T-helper 2 cell treated with Interferon-gamma antibody and Interleukin-4, amounts not matched to agents 5 μg/mL and 100 μg/mL, for 36 hours (primary cell): ENCODE data around the gene HLA-B.

Experiments
- DNase-seq: peaks from one replicate; pipeline ENCODE4 v3.0.0; 2021; ENCODE audit warnings: low spot score
- H3K27ac Mint-ChIP-seq: one replicate; pipeline ENCODE4 v1.8.0; 2021; ENCODE audit warnings: mild to moderate bottlenecking, mixed read lengths
- H3K27me3 Mint-ChIP-seq: one replicate; pipeline ENCODE4 v1.8.0; 2021; ENCODE audit warnings: low read depth, mixed read lengths
- H3K36me3 Mint-ChIP-seq: one replicate; pipeline ENCODE4 v1.8.0; 2021; ENCODE audit warnings: low read depth, mixed read lengths
- H3K4me1 Mint-ChIP-seq: one replicate; pipeline ENCODE4 v1.8.0; 2021; ENCODE audit warnings: low read depth, mixed read lengths
- H3K4me3 Mint-ChIP-seq: one replicate; pipeline ENCODE4 v1.8.0; 2022; ENCODE audit warnings: mild to moderate bottlenecking, moderate library complexity, mixed read lengths
- H3K9me3 Mint-ChIP-seq: one replicate; pipeline ENCODE4 v1.8.0; 2021; ENCODE audit warnings: mixed read lengths

HLA-B gene

DNA sequence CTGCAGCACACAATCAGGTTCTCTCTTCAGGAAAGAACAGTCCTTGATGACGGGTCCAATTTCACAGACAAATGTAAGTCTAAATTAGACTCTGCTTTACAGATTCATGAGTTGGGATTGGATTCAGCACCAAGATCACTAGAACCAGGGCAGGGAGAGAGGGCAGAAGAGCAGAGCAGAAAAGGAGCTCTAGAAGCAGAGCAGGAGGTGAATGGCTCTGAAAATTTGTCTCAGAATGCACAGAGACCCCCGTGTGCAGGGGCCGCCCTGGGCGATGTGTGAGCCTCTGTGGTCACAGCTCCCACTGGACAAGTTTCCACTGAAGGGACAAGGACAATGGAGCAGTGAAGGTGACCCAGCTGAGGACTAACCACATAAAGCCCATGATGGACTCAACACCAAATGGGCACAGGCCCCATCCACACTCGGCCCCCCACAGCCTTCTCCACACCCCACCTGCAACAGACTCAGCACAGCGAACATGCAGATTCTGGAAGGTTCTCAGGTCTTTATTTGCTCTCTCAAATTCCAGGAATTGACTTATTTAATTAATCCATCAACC is 3.5 kb downstream of the HLA-B start:
- DNase-seq: no peak
- Mint-ChIP-seq H3K4me3 (peak overlapping the region; percentile 95), H3K27ac (peak overlapping the region; percentile 70), H3K4me1 (peaks cover 44% of the 10 kb centered on the region), H3K27me3 (peaks cover 3% of the 10 kb centered on the region), H3K9me3 (no peaks in the 10 kb centered on the region), H3K36me3 (peaks cover 49% of the 10 kb centered on the region)

GRCh38 chr6:31352683-31353383 is 4.1 kb downstream of the HLA-B start:
- no peak for DNase-seq
- peak overlapping the region; percentile 95 for H3K4me3 Mint-ChIP-seq
- peaks cover 49% of the 10 kb centered on the region for H3K36me3 Mint-ChIP-seq
- H3K27me3 Mint-ChIP-seq: peaks cover 3% of the 10 kb centered on the region
- peaks cover 38% of the 10 kb centered on the region for H3K4me1 Mint-ChIP-seq
- no peaks in the 10 kb centered on the region for H3K9me3 Mint-ChIP-seq
- peak overlapping the region; percentile 38 for H3K27ac Mint-ChIP-seq

DNA sequence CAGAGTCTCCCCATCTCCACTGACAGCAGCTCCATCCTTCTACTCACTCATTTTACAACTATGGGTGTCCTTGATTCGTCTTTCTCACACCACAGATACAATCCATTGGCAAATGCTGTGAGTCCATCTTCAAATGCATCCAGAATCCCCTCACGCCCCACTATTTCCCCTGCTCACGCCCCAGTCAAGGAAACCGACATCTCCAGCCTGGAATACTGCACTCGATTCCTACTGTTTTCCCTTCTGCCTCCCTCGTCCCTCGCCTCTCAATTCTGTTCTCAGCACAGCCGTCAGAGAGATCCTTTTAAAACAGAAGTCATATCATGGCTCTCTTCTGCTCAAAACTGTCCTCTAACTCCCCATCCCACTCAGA is 4.7 kb downstream of the HLA-B start:
- peaks cover 33% of the 10 kb centered on the region for H3K4me1 Mint-ChIP-seq

DNA sequence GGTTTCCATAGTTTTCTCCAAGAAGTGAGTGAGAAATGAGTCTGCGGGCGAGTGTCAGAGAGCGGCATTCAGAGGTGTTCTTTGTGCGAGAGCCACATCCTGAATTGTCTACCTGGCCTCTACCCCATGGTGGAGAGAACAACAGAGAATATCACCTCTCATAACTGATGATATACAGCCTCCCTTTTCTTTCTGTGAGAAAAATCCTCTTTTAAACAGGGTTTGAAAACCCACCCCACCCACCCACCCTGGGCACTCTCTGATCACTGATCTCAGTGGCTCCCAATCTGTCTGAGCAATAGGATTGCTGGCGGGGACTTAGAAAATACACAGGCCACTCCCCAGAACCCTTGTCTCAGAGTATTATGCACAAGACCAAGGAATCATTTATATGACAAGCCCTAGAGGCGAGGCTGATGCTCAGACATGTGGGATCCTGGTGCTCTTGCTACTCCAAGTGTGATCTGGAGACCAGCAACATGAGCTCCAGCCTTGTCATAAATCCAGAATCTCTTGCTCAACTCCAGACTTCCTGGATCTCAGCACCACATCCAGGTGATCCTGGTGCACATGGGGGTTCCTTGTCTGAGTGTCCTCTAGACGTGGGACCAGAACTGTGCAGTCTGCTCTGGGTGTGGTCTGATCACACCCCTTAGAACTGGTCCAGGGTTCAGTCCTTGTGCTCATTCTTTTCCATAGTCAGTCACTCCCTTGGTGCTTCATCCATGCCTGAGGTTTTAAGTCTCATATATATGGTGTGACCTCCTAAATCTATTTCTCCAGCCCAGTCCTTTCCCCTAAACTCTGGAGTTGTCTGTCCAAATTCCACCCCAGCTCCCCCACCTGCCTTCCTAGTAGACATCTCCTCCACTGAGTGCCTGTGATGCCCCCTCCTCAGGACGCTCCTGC is 5.3 kb downstream of the HLA-B start:
- H3K4me1 Mint-ChIP-seq: peaks cover 33% of the 10 kb centered on the region
- peaks cover 46% of the 10 kb centered on the region for H3K36me3 Mint-ChIP-seq
- DNase-seq: no peak
- no peaks in the 10 kb centered on the region for H3K9me3 Mint-ChIP-seq
- peak overlapping the region; percentile 9 for H3K4me3 Mint-ChIP-seq
- peaks cover 9% of the 10 kb centered on the region for H3K27me3 Mint-ChIP-seq
- peak overlapping the region; percentile 38 for H3K27ac Mint-ChIP-seq

More for the DNA sequence above, 4.7 kb downstream of the HLA-B start:
- Mint-ChIP-seq H3K36me3 (peaks cover 49% of the 10 kb centered on the region), H3K9me3 (no peaks in the 10 kb centered on the region), H3K27me3 (peaks cover 6% of the 10 kb centered on the region), H3K27ac (peak overlapping the region; percentile 38), H3K4me3 (peak overlapping the region; percentile 9)
- DNase-seq: no peak

GRCh38 chr6:31351033-31351380 is 6.0 kb downstream of the HLA-B start:
- DNase-seq: no peak
- peaks cover 13% of the 10 kb centered on the region for H3K27me3 Mint-ChIP-seq
- no peak overlapping the region for H3K27ac Mint-ChIP-seq
- peaks cover 42% of the 10 kb centered on the region for H3K36me3 Mint-ChIP-seq
- no peak overlapping the region for H3K4me3 Mint-ChIP-seq
- H3K9me3 Mint-ChIP-seq: no peaks in the 10 kb centered on the region
- peaks cover 33% of the 10 kb centered on the region for H3K4me1 Mint-ChIP-seq

DNA sequence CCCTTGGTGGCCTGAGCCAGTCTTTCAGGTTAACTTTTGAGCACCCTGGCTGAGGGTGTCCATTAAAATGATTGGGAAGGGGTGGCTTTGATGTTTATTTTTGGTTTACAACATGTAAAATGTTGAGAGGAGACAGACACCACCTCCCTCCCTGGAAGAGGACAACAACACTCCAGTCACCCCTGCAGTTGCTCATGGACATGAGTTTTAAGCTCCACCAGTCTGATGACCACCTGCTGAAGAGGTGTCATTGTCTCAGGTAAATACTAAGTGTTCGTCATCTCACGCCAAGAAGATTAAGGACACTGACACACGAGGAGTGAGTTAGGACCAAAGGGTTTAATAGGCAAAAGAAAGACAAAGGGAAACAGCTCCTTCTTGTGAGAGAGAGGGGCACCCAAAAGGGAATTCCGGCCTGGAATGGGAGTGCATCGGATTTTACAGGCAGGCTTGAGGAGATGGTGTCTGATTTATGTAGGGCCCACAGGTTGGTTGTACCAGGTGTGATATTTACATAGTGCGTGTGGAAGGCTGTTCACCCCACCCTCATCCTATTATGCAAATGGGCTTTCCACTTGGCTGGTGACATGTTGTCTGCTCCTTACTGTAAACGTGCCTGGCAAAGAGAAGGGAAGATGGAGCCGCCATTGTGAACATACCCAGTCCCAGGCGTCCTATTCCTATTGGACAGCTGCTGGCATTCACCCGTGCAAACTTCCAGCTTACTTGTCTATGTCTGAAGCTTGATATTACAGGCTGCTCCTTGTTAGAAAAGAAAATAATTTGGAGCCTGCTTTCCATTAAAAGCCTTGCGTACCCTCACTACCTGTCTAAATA is 6.6 kb downstream of the HLA-B start:
- Mint-ChIP-seq H3K27ac (no peak overlapping the region), H3K36me3 (peaks cover 36% of the 10 kb centered on the region), H3K4me1 (peaks cover 31% of the 10 kb centered on the region), H3K9me3 (no peaks in the 10 kb centered on the region), H3K4me3 (no peak overlapping the region), H3K27me3 (peaks cover 17% of the 10 kb centered on the region)
- no peak for DNase-seq

DNA sequence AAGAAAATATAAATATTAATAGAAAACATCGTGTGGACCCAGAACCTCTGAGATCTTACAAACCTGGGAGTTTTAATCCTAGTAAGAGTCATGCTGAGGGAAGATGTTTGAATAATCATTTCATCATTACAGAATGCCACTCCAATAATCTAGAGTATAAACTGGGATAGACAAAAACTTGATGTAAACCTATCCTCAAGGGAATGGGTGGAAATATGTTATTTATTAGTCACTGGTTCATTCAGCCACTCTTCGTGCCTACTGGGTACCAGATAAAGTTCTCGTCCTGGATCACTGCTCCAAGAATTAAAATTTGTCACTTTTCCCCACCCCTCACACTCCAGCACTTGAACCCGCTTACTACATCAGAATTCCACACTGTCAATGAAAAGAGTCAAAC is 7.7 kb downstream of the HLA-B start:
- DNase-seq: no peak
- Mint-ChIP-seq H3K9me3 (no peaks in the 10 kb centered on the region), H3K27me3 (peaks cover 25% of the 10 kb centered on the region), H3K4me3 (no peak overlapping the region), H3K4me1 (peaks cover 21% of the 10 kb centered on the region), H3K36me3 (peaks cover 25% of the 10 kb centered on the region), H3K27ac (no peak overlapping the region)

DNA sequence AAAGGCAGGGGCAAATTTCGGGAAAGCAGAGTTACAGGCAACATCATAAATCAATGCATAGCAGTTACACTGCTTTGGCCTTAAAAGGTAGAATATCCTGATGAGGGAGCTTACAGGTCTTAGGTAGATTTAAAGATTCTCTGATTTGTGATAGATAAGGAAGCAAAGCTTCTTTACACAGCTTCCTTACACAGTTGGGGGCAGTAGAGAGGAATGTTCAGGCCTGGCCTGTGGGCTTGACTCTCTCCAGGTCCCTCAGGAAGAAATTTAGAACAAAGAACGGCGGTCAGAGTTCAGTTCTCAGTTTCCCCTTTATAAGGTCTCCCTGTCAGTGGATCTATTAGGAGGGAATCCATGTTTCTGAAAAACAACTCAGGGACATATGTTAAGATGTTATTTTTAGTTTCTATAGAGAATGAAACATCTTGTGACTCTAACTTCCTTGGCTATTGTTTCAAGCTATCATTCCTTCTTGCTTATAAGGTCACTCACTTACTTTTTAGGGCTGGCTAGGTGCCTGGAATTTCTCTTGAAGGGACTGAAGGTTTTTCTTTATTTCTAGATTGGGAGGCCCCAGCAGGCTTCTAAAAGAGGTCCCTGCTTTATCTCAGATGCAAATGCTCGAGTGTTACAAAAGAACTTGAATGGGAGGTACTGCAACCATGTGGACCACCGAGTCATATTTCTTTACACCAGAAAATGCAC is 11.8 kb downstream of the HLA-B start:
- Mint-ChIP-seq H3K4me1 (no peaks in the 10 kb centered on the region), H3K9me3 (peaks cover 13% of the 10 kb centered on the region), H3K36me3 (peaks cover 3% of the 10 kb centered on the region), H3K4me3 (no peak overlapping the region), H3K27ac (no peak overlapping the region), H3K27me3 (peaks cover 29% of the 10 kb centered on the region)
- DNase-seq: no peak

DNA sequence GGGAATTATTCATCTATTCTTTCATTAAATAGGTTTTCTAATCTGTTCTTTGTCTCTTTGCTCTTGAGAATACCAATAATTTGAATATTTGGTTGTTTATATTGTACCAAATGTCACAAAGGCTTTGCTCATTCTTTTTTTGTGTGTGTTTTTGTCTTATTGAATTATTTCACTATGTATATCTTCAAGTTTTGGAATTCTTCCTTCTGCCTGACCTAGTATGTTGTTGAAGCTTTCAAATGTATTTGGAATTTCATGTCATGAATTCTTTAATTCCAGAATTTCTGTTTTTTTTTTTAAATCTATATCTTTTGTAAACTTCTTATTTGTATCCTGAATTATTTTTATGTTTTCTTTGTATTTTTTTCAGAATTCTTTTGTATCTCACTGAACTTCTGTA is 16.8 kb downstream of the HLA-B start:
- H3K27ac Mint-ChIP-seq: no peak overlapping the region
- H3K36me3 Mint-ChIP-seq: peaks cover 26% of the 10 kb centered on the region
- no peak overlapping the region for H3K4me3 Mint-ChIP-seq
- DNase-seq: no peak
- peaks cover 59% of the 10 kb centered on the region for H3K9me3 Mint-ChIP-seq
- H3K27me3 Mint-ChIP-seq: peaks cover 14% of the 10 kb centered on the region
- no peaks in the 10 kb centered on the region for H3K4me1 Mint-ChIP-seq

GRCh38 chr6:31339210-31339609 is 17.8 kb downstream of the HLA-B start:
- Mint-ChIP-seq H3K9me3 (peaks cover 69% of the 10 kb centered on the region), H3K36me3 (peaks cover 31% of the 10 kb centered on the region), H3K4me1 (no peaks in the 10 kb centered on the region), H3K4me3 (no peak overlapping the region), H3K27me3 (peaks cover 11% of the 10 kb centered on the region), H3K27ac (no peak overlapping the region)
- DNase-seq: no peak

DNA sequence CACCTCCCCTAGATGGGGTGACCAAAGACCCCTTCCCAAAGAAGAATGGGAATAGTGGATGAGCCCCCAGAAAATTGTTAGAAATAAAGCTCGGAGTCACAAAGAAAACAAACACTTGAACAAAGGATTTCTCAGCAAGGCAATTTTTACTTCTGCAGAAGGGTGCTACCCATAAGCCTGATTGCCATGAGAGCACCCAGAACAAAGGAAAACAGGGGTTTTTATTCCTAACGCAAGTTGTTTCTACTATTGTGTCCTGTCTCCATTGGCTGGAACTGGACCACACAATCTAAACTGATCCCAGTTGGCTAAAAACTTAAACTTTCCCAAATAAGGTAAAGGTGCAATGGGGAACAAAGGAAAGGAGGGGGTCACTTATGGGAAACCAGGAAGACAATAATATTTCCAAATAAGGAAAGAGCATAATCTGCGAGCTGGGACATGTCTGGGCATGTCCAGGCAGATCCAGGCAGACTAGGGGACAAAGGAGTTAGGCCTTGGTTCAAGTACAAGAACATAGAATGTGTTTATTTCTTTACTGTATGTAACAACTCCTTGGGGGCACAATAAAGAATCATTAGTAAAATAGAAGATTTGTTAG is 20.0 kb downstream of the HLA-B start:
- Mint-ChIP-seq H3K4me1 (peaks cover 15% of the 10 kb centered on the region), H3K36me3 (peaks cover 31% of the 10 kb centered on the region), H3K27me3 (peaks cover 7% of the 10 kb centered on the region), H3K9me3 (peaks cover 64% of the 10 kb centered on the region), H3K27ac (no peak overlapping the region), H3K4me3 (no peak overlapping the region)
- DNase-seq: no peak

GRCh38 chr6:31332637-31333602 is 24.1 kb downstream of the HLA-B start:
- Mint-ChIP-seq H3K9me3 (peaks cover 66% of the 10 kb centered on the region), H3K4me3 (no peak overlapping the region), H3K4me1 (peaks cover 15% of the 10 kb centered on the region), H3K27ac (peak overlapping the region; percentile 11), H3K36me3 (peaks cover 24% of the 10 kb centered on the region), H3K27me3 (peaks cover 9% of the 10 kb centered on the region)
- DNase-seq: no peak
